Lung microvascular endothelial cell (primary cell): ENCODE results near the gene KRT31. TPM values are rescaled to one million over a fixed set of nuclear protein-coding genes. Genes with fewer than 3 reads are reported as not detected.
"Not testable (repeated sequence)": the region's sequence is repeated elsewhere in the genome, so short reads cannot be mapped to it uniquely, and the experiment has no call there.

Experiments
- DNase-seq, 2 donors: peaks; one replicate each; pipeline versions ENCODE4 v3.0.0 to v3.0.0-alpha.2; 2010; ENCODE audit warnings: low read depth in 2 of 2
- total RNA-seq: library from RNA; depleted of rRNA; stranded (reverse); fragments of >200 nt; gene quantifications from 2 replicates; pipeline ENCODE4 v1.2.1, GENCODE V29; 2014

Gene KRT31
- total RNA-seq, 1 donor from 2014 or later: not detected

- DNase-seq: no peak
Measured at GRCh38 chr17:41390411-41390938, 6.9 kb downstream of the KRT31 start.

- DNase-seq: no peak
Measured at GRCh38 chr17:41387670-41388069, 9.7 kb downstream of the KRT31 start.

DNA sequence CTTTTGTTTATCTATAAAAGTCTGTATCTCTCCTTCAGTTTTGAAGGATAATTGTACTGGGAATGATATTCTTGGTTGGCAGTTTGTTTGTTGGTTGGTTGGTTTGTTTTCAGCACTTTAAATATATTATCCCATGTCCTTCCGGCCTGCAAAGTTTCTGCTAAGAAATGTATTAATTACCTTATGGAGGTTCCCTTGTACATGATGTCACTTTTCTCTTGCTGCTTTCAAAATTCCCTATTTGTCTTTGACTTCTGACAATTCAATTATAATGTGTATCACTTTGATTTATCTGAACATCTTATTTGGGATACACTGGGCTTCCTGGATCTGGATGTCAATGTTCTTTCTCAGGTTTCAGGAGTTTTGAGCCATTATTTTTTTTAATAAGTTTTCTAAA is 11.2 kb downstream of the KRT31 start:
- no peak for DNase-seq

GRCh38 chr17:41383690-41384089 is 13.7 kb downstream of the KRT31 start:
- no peak for DNase-seq

GRCh38 chr17:41382394-41382793 is 15.0 kb downstream of the KRT31 start:
- no peak for DNase-seq

DNA sequence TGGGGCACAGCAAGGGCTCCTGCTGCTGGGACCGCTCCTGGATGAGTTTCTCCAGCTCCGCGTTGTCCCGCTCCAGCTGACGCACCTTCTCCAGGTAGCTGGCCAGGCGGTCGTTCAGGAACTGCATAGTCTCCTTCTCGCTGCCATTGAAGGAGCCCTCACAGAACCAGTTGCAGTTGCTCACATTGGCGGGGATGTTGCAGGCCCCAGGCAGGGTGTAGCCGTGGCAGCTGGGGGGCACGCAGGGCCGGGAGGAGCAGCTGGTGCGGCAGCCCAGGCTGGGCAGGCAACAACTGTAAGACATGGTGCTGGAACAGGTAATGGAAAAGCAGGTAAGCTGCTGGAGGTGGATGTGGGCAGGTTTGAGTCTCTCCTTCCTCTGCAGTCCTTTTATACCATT is 15.5 kb downstream of the KRT31 start, which contains the start of gene KRT34:
KRT34 (minus strand) TSS at position 364 of the 400 bp plus-strand sequence; CDS start at position 304, 60 bp downstream.
- not testable (repeated sequence) for DNase-seq

DNA sequence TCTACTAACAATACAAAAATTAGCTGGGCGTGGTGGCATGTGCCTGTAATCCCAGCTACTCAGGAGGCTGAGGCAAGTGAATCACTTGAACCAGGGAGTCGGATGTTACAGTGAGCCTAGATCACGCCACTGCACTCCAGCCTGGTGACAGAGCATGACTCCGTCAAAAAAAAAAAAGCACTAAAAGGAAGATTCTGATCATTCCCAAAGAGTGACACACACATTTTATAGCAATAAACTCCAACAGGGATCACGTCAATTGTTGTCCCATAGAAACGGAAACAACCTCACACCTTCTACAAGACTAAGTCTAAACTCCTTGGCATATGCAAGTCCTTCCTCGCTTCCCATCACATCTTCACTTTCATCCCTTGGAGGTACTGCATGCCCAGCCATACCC is 17.3 kb downstream of the KRT31 start:
- DNase-seq: not testable (repeated sequence)

DNA sequence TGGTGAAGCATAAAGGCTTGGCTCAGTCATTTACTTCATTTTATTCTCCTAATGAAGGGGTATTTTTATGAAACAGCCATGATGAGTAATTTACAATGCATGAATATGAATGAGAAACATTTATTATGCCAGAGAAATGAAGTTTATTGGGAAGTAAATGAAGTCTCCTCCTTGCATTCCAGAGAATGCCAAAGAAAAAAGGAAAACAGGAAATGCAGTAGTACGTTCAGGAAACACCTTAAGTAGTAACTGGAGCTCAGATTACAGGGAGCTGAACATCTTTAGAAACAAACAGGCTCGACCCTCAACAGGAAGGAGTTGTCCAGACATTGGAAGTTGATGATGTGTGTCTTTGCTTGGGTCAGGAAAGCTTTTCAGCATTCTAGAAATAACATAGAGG is 19.9 kb downstream of the KRT31 start:
- peak in 1 of 2 donors; percentile 53 for DNase-seq

GRCh38 chr17:41369713-41370112 is 27.7 kb downstream of the KRT31 start, which contains the start of gene KRT33B:
Gene KRT33B (minus strand): TSS chr17:41369813. CDS start chr17:41369750, 63 bp downstream.
- no peak for DNase-seq

DNA sequence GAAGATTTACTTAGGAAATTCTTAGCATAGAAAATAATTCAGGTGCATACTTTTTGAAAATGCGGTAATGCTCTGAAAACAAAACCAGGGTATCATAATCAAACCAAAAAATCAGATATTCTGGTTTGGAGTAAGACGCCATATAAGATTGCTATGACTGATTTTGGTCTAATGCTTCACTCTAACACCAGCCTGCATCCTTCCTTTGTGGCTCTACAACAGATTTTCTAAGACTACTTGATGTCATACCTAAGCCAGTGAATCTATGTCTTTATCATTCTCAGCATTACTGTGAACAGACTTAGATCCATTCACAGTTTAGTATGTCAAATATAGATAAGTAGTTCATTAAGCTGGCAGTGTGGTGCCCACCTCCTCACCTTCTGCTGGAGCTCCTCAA is 28.4 kb downstream of the KRT31 start:
- DNase-seq: no peak

- DNase-seq: no peak
Measured at GRCh38 chr17:41367426-41368075, 29.9 kb downstream of the KRT31 start.

DNA sequence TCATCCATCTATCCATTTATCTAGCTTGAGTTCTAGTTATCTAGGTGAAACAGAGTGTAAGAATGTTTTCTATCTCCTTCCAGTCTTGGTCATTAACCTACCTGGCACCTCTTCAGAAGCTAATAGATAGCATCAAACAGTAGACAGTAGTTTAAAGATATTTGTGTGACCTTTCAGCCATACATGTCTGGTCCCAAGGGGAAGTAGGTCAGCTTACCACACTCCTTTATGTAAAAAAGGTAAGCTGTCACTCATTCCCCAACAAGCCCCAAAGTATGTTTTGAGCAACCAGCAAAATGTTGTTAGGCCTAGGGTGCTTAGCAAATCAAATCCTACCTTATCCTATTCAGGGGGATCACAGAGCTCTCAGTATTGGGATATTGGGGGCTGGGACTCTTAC is 31.3 kb downstream of the KRT31 start:
- DNase-seq: no peak

DNA sequence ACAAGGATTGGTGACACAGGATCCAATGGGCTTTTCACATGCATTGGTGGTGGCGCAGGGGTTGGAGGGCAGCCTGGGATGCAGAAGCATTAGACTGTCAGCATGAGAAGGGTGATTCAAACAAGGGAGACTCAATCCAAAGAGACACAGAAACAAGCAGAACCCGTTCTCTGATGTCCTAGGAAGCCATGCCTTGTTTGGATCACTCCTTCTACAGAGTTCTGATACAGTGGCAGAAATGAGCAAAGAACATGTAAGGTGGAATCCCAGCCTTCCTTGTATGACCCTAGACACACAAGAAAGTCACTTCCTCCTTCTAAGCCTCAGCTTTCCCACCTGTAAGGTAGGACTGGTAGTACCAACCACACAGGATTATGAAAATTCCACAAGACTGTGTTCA is 33.5 kb downstream of the KRT31 start:
- no peak for DNase-seq

- no peak for DNase-seq
Measured at GRCh38 chr17:41360296-41360995, 37.0 kb downstream of the KRT31 start.

DNA sequence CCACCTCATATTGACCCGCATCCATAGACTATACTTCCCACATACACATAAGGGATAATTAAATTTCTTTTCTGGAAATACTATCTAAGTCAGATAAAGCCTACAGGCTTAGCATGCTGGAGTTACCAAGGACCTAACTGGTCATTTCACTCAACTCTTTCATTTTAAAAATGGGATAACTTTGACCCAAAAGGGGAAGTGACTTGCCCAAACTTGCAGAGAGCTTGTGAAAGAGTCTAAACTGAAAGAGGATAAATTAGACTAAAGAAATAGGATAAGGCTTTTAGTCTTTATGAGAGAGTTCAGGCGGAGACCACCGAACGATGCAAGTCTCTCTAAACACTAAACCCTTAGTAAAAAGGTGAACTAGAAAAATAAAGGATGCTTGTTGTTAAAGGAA is 42.9 kb downstream of the KRT31 start:
- no peak for DNase-seq

GRCh38 chr17:41352597-41353366 is 44.6 kb downstream of the KRT31 start:
- DNase-seq: no peak

DNA sequence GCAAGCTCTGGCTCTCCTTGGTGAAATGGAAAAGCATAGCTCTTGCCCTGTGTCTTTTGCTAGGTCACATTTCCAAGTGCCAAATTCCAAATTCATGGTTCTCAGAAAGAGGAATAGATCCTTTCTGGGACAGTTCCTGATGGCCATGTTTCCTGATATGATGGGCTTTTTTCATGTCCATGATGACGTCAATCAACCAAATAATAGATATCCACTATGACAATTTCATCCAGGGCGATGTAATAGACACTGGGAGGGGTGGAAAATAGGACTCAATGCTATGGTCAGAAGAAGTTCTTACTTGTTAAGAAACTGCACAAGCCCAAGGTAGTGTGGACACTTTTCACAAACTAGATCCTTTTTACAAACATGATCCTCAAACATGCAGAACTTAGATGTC is 46.2 kb downstream of the KRT31 start:
- no peak for DNase-seq

- not testable (repeated sequence) for DNase-seq
Measured at GRCh38 chr17:41350381-41350878, 47.0 kb downstream of the KRT31 start, which contains the start of gene KRT33A. Gene KRT33A (minus strand): TSS chr17:41350828. CDS start chr17:41350767, 61 bp downstream.

DNA sequence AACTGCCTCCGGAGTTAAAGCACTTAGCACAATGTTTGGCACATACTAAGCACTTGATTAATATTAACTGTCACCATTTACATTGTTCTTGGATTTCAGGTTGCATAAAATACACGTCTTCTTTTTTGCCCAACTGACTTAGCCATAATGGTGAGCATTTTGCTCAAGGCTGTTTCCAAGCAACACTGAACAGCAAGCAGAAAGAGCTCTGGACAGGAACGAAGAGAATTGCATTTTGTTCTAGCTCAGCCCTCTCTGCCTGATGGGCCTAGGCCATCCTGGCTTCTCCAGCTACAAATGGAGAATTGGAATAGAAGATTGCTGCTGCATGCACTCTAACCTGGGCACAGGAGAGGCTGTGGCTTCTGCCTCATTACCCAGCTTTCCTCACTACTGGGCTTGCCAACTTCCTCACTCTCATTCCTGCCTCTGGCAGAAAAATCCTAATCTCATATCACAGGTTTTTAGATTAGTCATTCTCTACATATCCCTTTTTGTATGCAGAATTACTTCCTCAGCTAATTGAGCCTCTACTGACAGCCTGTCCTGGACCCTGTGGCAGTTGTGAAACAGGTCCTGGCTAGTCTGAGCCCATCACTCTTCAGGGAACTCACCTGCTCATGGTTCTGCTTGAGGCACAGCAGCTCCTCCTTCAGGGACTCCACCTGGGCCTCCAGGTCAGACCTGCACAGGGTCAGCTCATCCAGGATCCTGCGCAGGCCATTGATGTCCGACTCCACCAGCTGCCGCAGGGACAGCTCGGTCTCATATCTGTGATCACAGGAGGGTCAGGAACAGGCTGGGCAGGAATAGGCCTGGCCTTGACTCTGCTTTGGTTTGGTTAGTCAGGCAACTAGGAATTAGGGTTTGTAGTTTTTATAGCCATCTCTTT is 49.3 kb downstream of the KRT31 start:
- no peak for DNase-seq

- DNase-seq: not testable (repeated sequence)
Measured at GRCh38 chr17:41346421-41346820, 51.0 kb downstream of the KRT31 start.

DNA sequence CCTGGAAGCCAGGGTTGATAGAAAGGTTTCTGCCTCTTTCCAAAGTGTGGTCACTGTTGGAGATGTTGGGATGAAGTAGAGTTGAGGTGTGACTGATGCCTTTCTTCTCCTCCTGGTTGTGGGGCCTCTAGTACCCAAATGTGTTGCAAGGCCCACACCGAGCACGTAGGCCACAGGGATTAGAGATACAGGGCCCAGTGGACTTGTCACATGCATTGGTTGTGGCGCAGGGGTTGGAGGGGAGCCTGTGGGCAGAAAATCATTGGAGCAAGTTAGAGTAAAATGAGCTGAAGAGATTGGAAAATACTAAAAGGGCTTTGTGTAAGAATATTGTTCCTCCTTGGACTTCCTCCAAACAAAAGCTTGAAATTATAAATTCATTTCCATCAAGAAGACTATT is 51.4 kb downstream of the KRT31 start:
- DNase-seq: no peak
